H9 (cell line): Measurements from ENCODE around the gene CALHM1. TPM values are rescaled to one million over a fixed set of nuclear protein-coding genes. Genes with fewer than 3 reads are reported as not detected.
A peak's percentile ranks its signal among the peaks of the same experiment; 100 is the strongest.

Experiments used
- DNase-seq: peaks from one replicate; pipeline ENCODE4 v3.0.0-alpha.2; 2017
- H2AFZ ChIP-seq: one replicate; pipeline ENCODE4 v1.6.1; 2013; ENCODE audit warnings: mild to moderate bottlenecking, low read length, control low read depth, moderate library complexity
- H2AK5ac ChIP-seq: 2 replicates; pipeline ENCODE4 v1.6.1; 2013; ENCODE audit warnings: low read length, control low read depth, mixed read lengths; ENCODE audit not compliant: insufficient read length
- H2BK120ac ChIP-seq: one replicate; pipeline ENCODE4 v1.6.1; 2013; ENCODE audit warnings: low read depth, mild to moderate bottlenecking, low read length, control low read depth, inconsistent platforms; ENCODE audit not compliant: poor library complexity, severe bottlenecking
- H2BK12ac ChIP-seq: 2 replicates; pipeline ENCODE4 v1.6.1; 2013; ENCODE audit warnings: low read length, control low read depth, mixed read lengths, low read depth; ENCODE audit not compliant: insufficient read length
- H2BK15ac ChIP-seq: 2 replicates; pipeline ENCODE4 v1.6.1; 2013; ENCODE audit warnings: low read depth, low read length, control low read depth
- H2BK20ac ChIP-seq: one replicate; pipeline ENCODE4 v1.6.1; 2013; ENCODE audit warnings: low read depth, mild to moderate bottlenecking, low read length, control low read depth, inconsistent platforms; ENCODE audit not compliant: poor library complexity, severe bottlenecking
- H2BK5ac ChIP-seq: 2 replicates; pipeline ENCODE4 v1.6.1; 2013; ENCODE audit warnings: low read length, control low read depth, mixed read lengths; ENCODE audit not compliant: insufficient read length
- H3K14ac ChIP-seq: 2 replicates; pipeline ENCODE4 v1.6.1; 2013; ENCODE audit warnings: low read length, control low read depth; ENCODE audit not compliant: insufficient read depth
- H3K18ac ChIP-seq: 2 replicates; pipeline ENCODE4 v1.6.1; 2013; ENCODE audit warnings: low read depth, mild to moderate bottlenecking, mixed read lengths, low read length, control low read depth; ENCODE audit not compliant: insufficient read length
- H3K23ac ChIP-seq: 2 replicates; pipeline ENCODE4 v1.6.1; 2013; ENCODE audit warnings: low read length, control low read depth, mixed read lengths, low read depth; ENCODE audit not compliant: insufficient read length
- H3K23me2 ChIP-seq: 2 replicates; pipeline ENCODE4 v1.6.1; 2013; ENCODE audit warnings: low read depth, mild to moderate bottlenecking, mixed read lengths, low read length, control low read depth; ENCODE audit not compliant: insufficient read length, poor library complexity, severe bottlenecking
- H3K27ac ChIP-seq: 2 replicates; pipeline ENCODE4 v1.5.1; 2013; ENCODE audit warnings: low read length, control low read depth, mixed read lengths, low read depth; ENCODE audit not compliant: insufficient read length
- H3K27me3 ChIP-seq: 2 replicates; pipeline ENCODE4 v1.6.1; 2013; ENCODE audit warnings: low read length, control low read depth, inconsistent platforms; ENCODE audit not compliant: insufficient read depth
- H3K4ac ChIP-seq: 2 replicates; pipeline ENCODE4 v1.6.1; 2013; ENCODE audit warnings: low read depth, mild to moderate bottlenecking, control low read depth, inconsistent platforms, low read length, moderate library complexity
- H3K4me1 ChIP-seq: 2 replicates; pipeline ENCODE4 v1.6.1; 2013; ENCODE audit warnings: low read length, control low read depth, inconsistent platforms; ENCODE audit not compliant: insufficient read depth
- H3K4me2 ChIP-seq: 2 replicates; pipeline ENCODE4 v1.6.1; 2013; ENCODE audit warnings: low read length, control low read depth, mixed read lengths; ENCODE audit not compliant: insufficient read length, insufficient read depth
- H3K56ac ChIP-seq: 2 replicates; pipeline ENCODE4 v1.6.1; 2013; ENCODE audit warnings: low read depth, mild to moderate bottlenecking, mixed read lengths, low read length, control low read depth; ENCODE audit not compliant: insufficient read length
- H3K79me1 ChIP-seq: 2 replicates; pipeline ENCODE4 v1.6.1; 2013; ENCODE audit warnings: low read depth, mild to moderate bottlenecking, moderate library complexity, low read length, control low read depth, inconsistent platforms; ENCODE audit not compliant: insufficient read depth, poor library complexity, severe bottlenecking
- H3K79me2 ChIP-seq: 2 replicates; pipeline ENCODE4 v1.6.1; 2013; ENCODE audit warnings: low read length, control low read depth, inconsistent platforms; ENCODE audit not compliant: insufficient read depth
- H3K9ac ChIP-seq: 2 replicates; pipeline ENCODE4 v1.6.1; 2013; ENCODE audit warnings: low read length, control low read depth, mixed read lengths; ENCODE audit not compliant: insufficient read length; ENCODE audit errors: extremely low read depth
- H3K9me3 ChIP-seq: one replicate; pipeline ENCODE4 v1.6.1; 2013; ENCODE audit warnings: low read depth, low read length, inconsistent platforms; ENCODE audit not compliant: control insufficient read depth
- H3T11ph ChIP-seq: one replicate; pipeline ENCODE4 v1.6.1; 2013; ENCODE audit warnings: mild to moderate bottlenecking, low read length, control low read depth, inconsistent platforms
- H4K20me1 ChIP-seq: one replicate; pipeline ENCODE4 v1.6.1; 2013; ENCODE audit not compliant: control insufficient read depth, insufficient read length, insufficient read depth
- H4K5ac ChIP-seq: 2 replicates; pipeline ENCODE4 v1.6.1; 2013; ENCODE audit warnings: low read depth, mild to moderate bottlenecking, mixed read lengths, low read length, control low read depth; ENCODE audit not compliant: insufficient read length
- H4K8ac ChIP-seq: replicated peaks from 2 replicates; pipeline ENCODE4 v1.6.1; 2013; ENCODE audit warnings: low read length, control low read depth, mixed read lengths, low read depth; ENCODE audit not compliant: insufficient read length
- H4K91ac ChIP-seq: 2 replicates; pipeline ENCODE4 v1.6.1; 2013; ENCODE audit warnings: low read depth, mild to moderate bottlenecking, moderate library complexity, mixed read lengths, low read length, control low read depth; ENCODE audit not compliant: insufficient read length
- H3K27ac Mint-ChIP-seq, 3 experiments: 2 replicates in 2 of 3; 3 replicates in 1 of 3; pipeline ENCODE4 v1.8.0; 2020 to 2021; ENCODE audit warnings: mixed read lengths in 3 of 3, mild to moderate bottlenecking in 1 of 3, moderate library complexity in 1 of 3
- H3K27me3 Mint-ChIP-seq: 2 replicates; pipeline ENCODE4 v1.8.0; 2021; ENCODE audit warnings: low read depth, mild to moderate bottlenecking, moderate library complexity, mixed read lengths
- H3K36me3 Mint-ChIP-seq, 3 experiments: 2 replicates in 2 of 3; 3 replicates in 1 of 3; pipeline ENCODE4 v1.8.0; 2020 to 2021; ENCODE audit warnings: low read depth in 3 of 3, mixed read lengths in 3 of 3; ENCODE audit not compliant: insufficient read depth in 1 of 3
- H3K4me1 Mint-ChIP-seq, 2 experiments: 2 replicates each; pipeline ENCODE4 v1.8.0; 2020; ENCODE audit warnings: mixed read lengths in 2 of 2
- H3K4me3 Mint-ChIP-seq, 2 experiments: 2 replicates in 1 of 2; 3 replicates in 1 of 2; pipeline ENCODE4 v1.8.0; 2020 to 2021; ENCODE audit warnings: mild to moderate bottlenecking in 2 of 2, mixed read lengths in 2 of 2, moderate library complexity in 1 of 2
- H3K9me3 Mint-ChIP-seq, 2 experiments: 2 replicates in 1 of 2; 3 replicates in 1 of 2; pipeline ENCODE4 v1.8.0; 2020; ENCODE audit warnings: mild to moderate bottlenecking in 2 of 2, mixed read lengths in 2 of 2, moderate library complexity in 1 of 2
- WGBS: extraction: QIAGEN DNeasy Blood & Tissue Kit; methylation state at CpG from one replicate; pipeline ENCODE4 v1.1.7; 2013; ENCODE audit warnings: missing lambda C conversion rate, low lambda C conversion rate, mixed read lengths; ENCODE audit not compliant: insufficient read length; ENCODE audit errors: extremely low coverage; 5-methylcytosine and 5-hydroxymethylcytosine counted together
- total RNA-seq: library from RNA; stranded (reverse); gene quantifications from 2 replicates; pipeline ENCODE4 v1.2.1, GENCODE V29; 2021
- TF ChIP-seq, protein P1 (sequence below): fragments of 200-600 bp; sonication (generic); conservative IDR thresholded peaks from 3 replicates; pipeline ENCODE4 v1.8.0; 2021; ENCODE audit warnings: antibody characterized with exemption, mild to moderate bottlenecking

CALHM1 gene
- total RNA-seq, 1 experiment from 2014 or later = 0.13 TPM

GRCh38 chr10:103472005-103472404, 13.3 kb upstream of the CALHM1 start:
- H4K8ac ChIP-seq = no peak overlapping the region
- no peak overlapping the region for H3T11ph ChIP-seq
- H4K91ac ChIP-seq = no peak overlapping the region
- H3K27ac Mint-ChIP-seq = peak overlapping the region in 2 of 3 experiments; percentile 57 to 65; a peak in 1 of 7 replicates
- H3K27ac ChIP-seq = no peak overlapping the region
- no peak overlapping the region for H2BK12ac ChIP-seq
- H2BK20ac ChIP-seq = no peak overlapping the region
- H3K4me3 Mint-ChIP-seq = no peak overlapping the region
- H4K20me1 ChIP-seq = no peaks in the 10 kb centered on the region
- no peak overlapping the region for H3K18ac ChIP-seq
- H2BK5ac ChIP-seq = no peak overlapping the region
- no peaks in the 10 kb centered on the region; the same call in 1 of the 2 replicates for H3K4me1 ChIP-seq
- no peak overlapping the region for H2BK120ac ChIP-seq
- H3K36me3 Mint-ChIP-seq = no peaks in the 10 kb centered on the region
- no peak overlapping the region for H4K5ac ChIP-seq
- no peaks in the 10 kb centered on the region for H3K23me2 ChIP-seq
- no peaks in the 10 kb centered on the region for H3K9me3 ChIP-seq
- H3K23ac ChIP-seq = no peak overlapping the region
- H3K4ac ChIP-seq = no peak overlapping the region
- no peak overlapping the region for H3K14ac ChIP-seq
- H2AFZ ChIP-seq = no peak overlapping the region
- no CpG with 5 or more reads among the region's 2 CpGs for WGBS
- H3K4me1 Mint-ChIP-seq = peaks cover 21 to 34% of the 10 kb centered on the region in 2 experiments
- no peak overlapping the region for H3K4me2 ChIP-seq
- no peaks in the 10 kb centered on the region for H3K79me1 ChIP-seq
- H3K27me3 Mint-ChIP-seq = peaks cover 4% of the 10 kb centered on the region
- H3K56ac ChIP-seq = no peak overlapping the region
- H2AK5ac ChIP-seq = no peak overlapping the region
- no peaks in the 10 kb centered on the region for H3K9me3 Mint-ChIP-seq
- H3K9ac ChIP-seq = no peak overlapping the region
- DNase-seq = no peak
- H3K27me3 ChIP-seq = no peaks in the 10 kb centered on the region
- H3K79me2 ChIP-seq = no peaks in the 10 kb centered on the region
- TF ChIP-seq, protein P1, sequence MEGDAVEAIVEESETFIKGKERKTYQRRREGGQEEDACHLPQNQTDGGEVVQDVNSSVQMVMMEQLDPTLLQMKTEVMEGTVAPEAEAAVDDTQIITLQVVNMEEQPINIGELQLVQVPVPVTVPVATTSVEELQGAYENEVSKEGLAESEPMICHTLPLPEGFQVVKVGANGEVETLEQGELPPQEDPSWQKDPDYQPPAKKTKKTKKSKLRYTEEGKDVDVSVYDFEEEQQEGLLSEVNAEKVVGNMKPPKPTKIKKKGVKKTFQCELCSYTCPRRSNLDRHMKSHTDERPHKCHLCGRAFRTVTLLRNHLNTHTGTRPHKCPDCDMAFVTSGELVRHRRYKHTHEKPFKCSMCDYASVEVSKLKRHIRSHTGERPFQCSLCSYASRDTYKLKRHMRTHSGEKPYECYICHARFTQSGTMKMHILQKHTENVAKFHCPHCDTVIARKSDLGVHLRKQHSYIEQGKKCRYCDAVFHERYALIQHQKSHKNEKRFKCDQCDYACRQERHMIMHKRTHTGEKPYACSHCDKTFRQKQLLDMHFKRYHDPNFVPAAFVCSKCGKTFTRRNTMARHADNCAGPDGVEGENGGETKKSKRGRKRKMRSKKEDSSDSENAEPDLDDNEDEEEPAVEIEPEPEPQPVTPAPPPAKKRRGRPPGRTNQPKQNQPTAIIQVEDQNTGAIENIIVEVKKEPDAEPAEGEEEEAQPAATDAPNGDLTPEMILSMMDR = no peak
- H2BK15ac ChIP-seq = no peak overlapping the region
